Vagina (tissue), 2 donors: Measurements from ENCODE around the gene LGALS4.

Experiments used
- POLR2AphosphoS5 ChIP-seq, 2 donors: sonication (generic); formaldehyde crosslinking; IDR thresholded peaks; one replicate each; pipeline ENCODE4 v1.9.0; 2017; ENCODE audit warnings: antibody characterized with exemption in 2 of 2, mild to moderate bottlenecking in 2 of 2, low read depth in 1 of 2; ENCODE audit not compliant: insufficient read depth in 1 of 2
- TF ChIP-seq, protein P1 (sequence below), 3 experiments: fragments of 450-650 bp in 2 of 3; fragments of 200-600 bp in 1 of 3; sonication (generic) in 1 of 3; IDR thresholded peaks; one replicate each; pipeline ENCODE4 v1.5.1; 2017 to 2019; ENCODE audit warnings: antibody characterized with exemption in 3 of 3, mild to moderate bottlenecking in 2 of 3, moderate library complexity in 2 of 3

DNA sequence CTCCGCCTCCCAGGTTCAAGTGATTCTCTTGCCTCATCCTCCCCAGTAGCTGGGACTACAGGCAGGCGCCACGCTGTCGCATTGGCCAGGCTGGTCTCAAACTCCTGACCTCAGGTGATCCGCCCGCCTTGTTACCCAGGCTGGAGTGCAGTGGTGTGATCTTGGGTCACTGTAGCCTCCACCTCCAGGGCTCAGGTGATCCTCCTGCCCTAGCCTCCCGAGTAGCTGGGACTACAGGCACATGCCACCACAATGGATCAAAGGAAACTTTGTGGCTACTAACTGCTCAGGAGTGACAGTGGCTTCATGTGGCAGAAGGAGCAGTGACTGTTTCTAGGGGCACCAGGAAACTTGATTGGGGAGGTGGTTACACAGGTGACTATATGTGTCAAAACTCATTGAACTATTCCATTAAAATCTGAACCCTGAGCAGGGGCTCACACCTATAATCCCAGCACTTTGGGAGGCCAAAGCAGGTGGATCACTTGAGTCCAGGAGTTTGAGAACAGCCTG, 27.5 kb downstream of the LGALS4 start:
- TF ChIP-seq, protein P1, sequence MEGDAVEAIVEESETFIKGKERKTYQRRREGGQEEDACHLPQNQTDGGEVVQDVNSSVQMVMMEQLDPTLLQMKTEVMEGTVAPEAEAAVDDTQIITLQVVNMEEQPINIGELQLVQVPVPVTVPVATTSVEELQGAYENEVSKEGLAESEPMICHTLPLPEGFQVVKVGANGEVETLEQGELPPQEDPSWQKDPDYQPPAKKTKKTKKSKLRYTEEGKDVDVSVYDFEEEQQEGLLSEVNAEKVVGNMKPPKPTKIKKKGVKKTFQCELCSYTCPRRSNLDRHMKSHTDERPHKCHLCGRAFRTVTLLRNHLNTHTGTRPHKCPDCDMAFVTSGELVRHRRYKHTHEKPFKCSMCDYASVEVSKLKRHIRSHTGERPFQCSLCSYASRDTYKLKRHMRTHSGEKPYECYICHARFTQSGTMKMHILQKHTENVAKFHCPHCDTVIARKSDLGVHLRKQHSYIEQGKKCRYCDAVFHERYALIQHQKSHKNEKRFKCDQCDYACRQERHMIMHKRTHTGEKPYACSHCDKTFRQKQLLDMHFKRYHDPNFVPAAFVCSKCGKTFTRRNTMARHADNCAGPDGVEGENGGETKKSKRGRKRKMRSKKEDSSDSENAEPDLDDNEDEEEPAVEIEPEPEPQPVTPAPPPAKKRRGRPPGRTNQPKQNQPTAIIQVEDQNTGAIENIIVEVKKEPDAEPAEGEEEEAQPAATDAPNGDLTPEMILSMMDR (IDR thresholded peaks at IDR 0.05): no peak
- TF ChIP-seq POLR2AphosphoS5 (IDR thresholded peaks at IDR 0.05; ENCODE audit: insufficient read depth in 1 of 2, low read depth in 1 of 2): no peak
